ENCODE results near the gene GHITM.

GRCh38 chr10:84193327-84193726, 54.0 kb downstream of the GHITM start:
- TF ChIP-seq, protein P1, sequence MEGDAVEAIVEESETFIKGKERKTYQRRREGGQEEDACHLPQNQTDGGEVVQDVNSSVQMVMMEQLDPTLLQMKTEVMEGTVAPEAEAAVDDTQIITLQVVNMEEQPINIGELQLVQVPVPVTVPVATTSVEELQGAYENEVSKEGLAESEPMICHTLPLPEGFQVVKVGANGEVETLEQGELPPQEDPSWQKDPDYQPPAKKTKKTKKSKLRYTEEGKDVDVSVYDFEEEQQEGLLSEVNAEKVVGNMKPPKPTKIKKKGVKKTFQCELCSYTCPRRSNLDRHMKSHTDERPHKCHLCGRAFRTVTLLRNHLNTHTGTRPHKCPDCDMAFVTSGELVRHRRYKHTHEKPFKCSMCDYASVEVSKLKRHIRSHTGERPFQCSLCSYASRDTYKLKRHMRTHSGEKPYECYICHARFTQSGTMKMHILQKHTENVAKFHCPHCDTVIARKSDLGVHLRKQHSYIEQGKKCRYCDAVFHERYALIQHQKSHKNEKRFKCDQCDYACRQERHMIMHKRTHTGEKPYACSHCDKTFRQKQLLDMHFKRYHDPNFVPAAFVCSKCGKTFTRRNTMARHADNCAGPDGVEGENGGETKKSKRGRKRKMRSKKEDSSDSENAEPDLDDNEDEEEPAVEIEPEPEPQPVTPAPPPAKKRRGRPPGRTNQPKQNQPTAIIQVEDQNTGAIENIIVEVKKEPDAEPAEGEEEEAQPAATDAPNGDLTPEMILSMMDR (conservative IDR thresholded peaks at IDR 0.05; ENCODE audit: low read depth, low read length) = no peak
- TF ChIP-seq NFE2L2 (IDR thresholded peaks at IDR 0.05; ENCODE audit: low read depth, low read length) (no peak), POLR2A (IDR thresholded peaks at IDR 0.05; ENCODE audit: low read depth, low read length) (no peak), CHD1 (IDR thresholded peaks at IDR 0.05; ENCODE audit: low read depth, low read length) (no peak)
